Pancreas (tissue), 10 donors: ENCODE measurements around the gene CAPZB. TPM values are rescaled to one million over a fixed set of nuclear protein-coding genes. Genes with fewer than 3 reads are reported as not detected.
A peak's percentile ranks its signal among the peaks of the same experiment; 100 is the strongest.

Experiments
- ATAC-seq, 4 donors: fragments of 200-7000 bp; cut with Tn5 transposase; one replicate each; pipeline versions ENCODE4 v1.8.0 to v1.9.1; 2020; ENCODE audit warnings: mild to moderate bottlenecking in 4 of 4, moderate library complexity in 4 of 4
- DNase-seq, 6 donors: peaks; one replicate each; pipeline ENCODE4 v3.0.0-alpha.2; 2020
- FAIRE-seq: peaks from 2 replicates; lab custom pipeline; 2012; peaks lifted over from hg19 to GRCh38; lab: Jason Lieb, UNC
- H3K27ac ChIP-seq, 4 donors: fragments of 200-600 bp; sonication (generic); 1 replicate in 3 of 4; 2 replicates in 1 of 4; pipeline versions ENCODE4 v1.5.0 to v1.8.0; 2020
- H3K27me3 ChIP-seq, 4 donors: fragments of 200-600 bp; one replicate each; pipeline ENCODE4 v1.8.0; 2021
- H3K36me3 ChIP-seq, 3 donors: fragments of 200-600 bp; sonication (generic) in 1 of 3; one replicate each; pipeline versions ENCODE4 v1.5.0 to v1.8.0; 2020 to 2021
- H3K4me1 ChIP-seq, 3 donors: fragments of 200-600 bp; one replicate each; pipeline ENCODE4 v1.8.0; 2021
- H3K4me3 ChIP-seq, 4 donors: fragments of 200-600 bp; sonication (generic) in 2 of 4; one replicate each; pipeline versions ENCODE4 v1.5.0 to v1.8.0; 2020 to 2021
- H3K9me3 ChIP-seq, 4 donors: fragments of 200-600 bp; one replicate each; pipeline ENCODE4 v1.8.0; 2021
- WGBS, 2 donors: extraction: QIAGEN DNeasy Blood & Tissue Kit; methylation state at CpG; one replicate each; pipeline ENCODE4 v1.1.7; 2013; 5-methylcytosine and 5-hydroxymethylcytosine counted together
- intact Hi-C, 3 donors: fragments of 100-400 bp; cut with DNase I; formaldehyde crosslinking; loops; one replicate each; pipeline versions ENCODE4 v1.11.1 to v1.14.2; 2022
- polyA plus RNA-seq, 2 donors: library from polyadenylated mRNA; stranded (reverse); fragments of 200-250 nt; gene quantifications; one replicate each; pipeline ENCODE4 v1.2.3, GENCODE V29; 2013
- total RNA-seq, 6 donors: library from RNA; stranded (reverse); fragmentation: NEBNext Ultra II Directional in 4 of 6; extraction: Animal tissue kit (Norgen Biotek cat#: 25700) in 4 of 6; gene quantifications; one replicate each; pipeline versions ENCODE4 v1.2.1 to v1.2.4, GENCODE V29; 2021 to 2023
- TF ChIP-seq, protein P1 (sequence below), 4 donors: fragments of 200-600 bp; sonication (generic) in 3 of 4; IDR thresholded peaks; one replicate each; pipeline versions ENCODE4 v1.5.0 to v1.8.0; 2021; ENCODE audit warnings: antibody characterized with exemption in 4 of 4
- donor health status: healthy with polysubstance abuse.
- donor health status: DM: no; HTN: no; CAD: no; lungs with moderate emphysema.
- donor health status: DM: no; HTN: no; CAD: no.
- donor health status: control.
- donor health status: control.
- donor health status: Bipolar disorder and iron deficiency.
- donor health status: DM: yes; HTN: yes; CAD: no.
- donor health status: DM: no; HTN: no; CAD: no.
- donor health status: DM: no; HTN: no; CAD: no.
- donor health status: DM: yes; HTN: yes; CAD: no.

CAPZB gene
- total and polyA plus RNA-seq, 8 donors, result 43.2 to 124 (median 74.9) TPM

DNA sequence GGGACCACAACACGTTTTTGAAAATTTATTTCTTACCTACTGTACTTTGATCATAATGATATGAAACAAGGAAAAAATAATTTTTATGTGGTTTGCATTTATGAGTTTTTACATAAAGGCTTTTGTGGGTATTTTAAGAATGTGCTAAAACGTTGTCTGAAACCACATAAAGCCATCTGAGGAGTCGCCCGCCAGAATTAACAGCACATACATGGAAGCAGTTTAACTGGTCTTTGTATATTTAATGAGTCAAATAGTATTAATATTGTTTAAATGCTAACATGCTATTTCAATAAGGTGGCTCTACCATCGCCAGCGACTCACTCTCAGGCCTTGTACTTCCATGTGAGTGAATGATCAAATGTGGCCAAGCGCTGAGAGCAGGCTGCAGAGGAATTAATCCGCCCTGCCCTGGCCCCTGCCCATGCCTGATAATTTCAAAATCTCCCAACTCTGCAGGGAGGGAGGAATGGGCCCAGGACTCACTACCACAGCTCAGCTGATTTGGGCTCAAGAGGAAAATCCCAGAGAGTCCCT is 123.7 kb downstream of the CAPZB start:
- no peak for DNase-seq
- TF ChIP-seq, protein P1, sequence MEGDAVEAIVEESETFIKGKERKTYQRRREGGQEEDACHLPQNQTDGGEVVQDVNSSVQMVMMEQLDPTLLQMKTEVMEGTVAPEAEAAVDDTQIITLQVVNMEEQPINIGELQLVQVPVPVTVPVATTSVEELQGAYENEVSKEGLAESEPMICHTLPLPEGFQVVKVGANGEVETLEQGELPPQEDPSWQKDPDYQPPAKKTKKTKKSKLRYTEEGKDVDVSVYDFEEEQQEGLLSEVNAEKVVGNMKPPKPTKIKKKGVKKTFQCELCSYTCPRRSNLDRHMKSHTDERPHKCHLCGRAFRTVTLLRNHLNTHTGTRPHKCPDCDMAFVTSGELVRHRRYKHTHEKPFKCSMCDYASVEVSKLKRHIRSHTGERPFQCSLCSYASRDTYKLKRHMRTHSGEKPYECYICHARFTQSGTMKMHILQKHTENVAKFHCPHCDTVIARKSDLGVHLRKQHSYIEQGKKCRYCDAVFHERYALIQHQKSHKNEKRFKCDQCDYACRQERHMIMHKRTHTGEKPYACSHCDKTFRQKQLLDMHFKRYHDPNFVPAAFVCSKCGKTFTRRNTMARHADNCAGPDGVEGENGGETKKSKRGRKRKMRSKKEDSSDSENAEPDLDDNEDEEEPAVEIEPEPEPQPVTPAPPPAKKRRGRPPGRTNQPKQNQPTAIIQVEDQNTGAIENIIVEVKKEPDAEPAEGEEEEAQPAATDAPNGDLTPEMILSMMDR (IDR thresholded peaks at IDR 0.05), result no peak
- WGBS, 2 donors, result 86 to 87% methylated on average over 8 of the region's 8 CpGs
- Histone ChIP-seq H3K36me3 (no peaks in the 10 kb centered on the region), H3K27ac (no peak overlapping the region), H3K4me3 (no peak overlapping the region), H3K4me1 (no peaks in the 10 kb centered on the region), H3K9me3 (no peaks in the 10 kb centered on the region), H3K27me3 (no peaks in the 10 kb centered on the region)
- intact Hi-C loops, result no loop called here
- no peak for FAIRE-seq
- ATAC-seq, result peak in 1 of 4 donors; percentile 7

DNA sequence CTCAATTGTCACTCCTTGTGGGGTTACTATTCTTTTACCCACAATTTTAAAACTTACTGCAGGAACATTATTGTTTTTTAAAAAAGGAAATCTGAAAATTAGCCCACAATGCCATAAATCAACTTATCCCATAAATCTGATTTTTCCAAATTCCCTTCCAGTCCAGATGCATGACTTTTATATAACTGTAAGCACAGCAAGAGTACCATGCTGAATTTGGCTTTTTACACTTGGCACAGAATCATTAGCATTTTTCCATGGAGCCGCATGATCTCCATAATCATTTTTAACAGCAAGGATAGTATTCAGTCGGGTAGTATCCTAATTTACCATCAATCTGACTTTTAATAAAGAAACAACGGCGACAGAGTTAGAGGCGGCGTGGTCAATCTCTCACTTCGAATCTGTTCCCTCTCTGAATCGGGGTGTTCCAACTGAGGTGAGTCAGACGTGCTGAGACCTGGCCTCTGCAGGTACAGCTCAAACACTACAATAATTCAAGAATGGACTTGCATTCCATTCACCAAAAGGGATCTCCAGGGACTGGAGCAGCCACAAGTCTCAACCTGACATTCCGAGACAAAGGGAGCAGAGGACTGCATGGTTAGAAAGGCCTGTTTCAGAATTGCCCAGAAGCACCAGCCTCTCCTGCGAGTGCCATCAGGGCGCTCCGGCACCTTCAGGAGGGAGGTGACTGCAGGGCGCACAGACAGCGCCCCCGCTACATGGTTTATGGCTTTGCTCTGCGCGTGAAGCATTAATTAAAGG is 124.3 kb downstream of the CAPZB start:
- FAIRE-seq, result no peak
- peak in 1 of 4 donors; percentile 15 for ATAC-seq
- TF ChIP-seq, protein P1 (IDR thresholded peaks at IDR 0.05), result no peak

DNA sequence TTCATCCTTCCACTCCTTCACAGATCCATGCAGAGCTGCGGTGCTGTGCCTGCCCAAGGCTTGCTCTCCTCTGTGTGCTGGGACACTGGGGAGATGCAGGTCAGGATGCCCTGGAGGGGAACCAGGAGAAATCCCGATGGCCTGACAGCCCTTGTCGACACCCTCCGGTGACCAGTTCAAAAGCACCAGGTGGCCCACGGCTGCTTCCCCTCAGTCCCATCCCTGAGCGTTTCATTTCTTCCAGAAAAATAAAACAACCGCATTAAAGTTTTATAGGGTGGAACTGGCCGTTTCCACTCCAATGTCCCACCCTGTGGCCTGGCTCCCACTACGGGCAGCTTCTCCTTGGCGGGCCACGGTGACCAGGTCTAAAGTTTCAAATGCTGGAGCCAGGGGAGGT is 124.9 kb downstream of the CAPZB start:
- H3K27me3 ChIP-seq, result no peaks in the 10 kb centered on the region
- H3K9me3 ChIP-seq, result no peaks in the 10 kb centered on the region
- FAIRE-seq (no peak), ATAC-seq (no peak), DNase-seq (no peak)
- no peaks in the 10 kb centered on the region for H3K4me1 ChIP-seq
- TF ChIP-seq, protein P1 (IDR thresholded peaks at IDR 0.05), result no peak
- WGBS, 2 donors, result 84 to 90% methylated on average over 11 of the region's 11 CpGs
- H3K27ac ChIP-seq, result no peak overlapping the region
- H3K36me3 ChIP-seq, result peaks cover 0 to 11% (median 2%) of the 10 kb centered on the region in 3 donors
- intact Hi-C loops, result no loop called here
- no peak overlapping the region for H3K4me3 ChIP-seq

More for the DNA sequence above, 124.3 kb downstream of the CAPZB start:
- no peaks in the 10 kb centered on the region for H3K27me3 ChIP-seq
- DNase-seq, result no peak
- peaks cover 0 to 5% (median under 1%) of the 10 kb centered on the region in 3 donors for H3K36me3 ChIP-seq
- intact Hi-C loops, result no loop called here
- H3K4me1 ChIP-seq, result no peaks in the 10 kb centered on the region
- WGBS, 2 donors, result 87 to 93% methylated on average over 18 of the region's 18 CpGs
- no peaks in the 10 kb centered on the region for H3K9me3 ChIP-seq
- H3K4me3 ChIP-seq, result no peak overlapping the region
- no peak overlapping the region for H3K27ac ChIP-seq

DNA sequence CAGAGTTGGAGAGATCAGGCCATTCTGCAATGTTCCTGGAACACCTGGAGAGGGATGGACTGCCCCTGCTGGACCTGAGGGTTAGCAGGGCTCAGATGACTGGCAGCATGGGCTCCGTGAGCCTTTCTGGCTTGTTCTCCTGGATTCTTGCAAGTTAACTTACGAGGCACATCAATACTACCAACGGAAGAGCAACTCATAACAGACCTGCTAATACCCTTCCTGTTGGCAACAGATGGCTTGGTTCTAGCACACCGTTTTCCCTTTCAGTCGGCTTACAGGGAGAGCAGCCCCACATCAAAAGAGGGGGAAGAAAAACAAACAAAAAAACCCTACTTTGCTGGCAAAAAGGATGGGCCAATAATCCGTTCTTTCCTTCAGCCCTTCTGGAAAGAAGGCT is 125.3 kb downstream of the CAPZB start:
- H3K36me3 ChIP-seq, result peaks cover 0 to 12% (median 2%) of the 10 kb centered on the region in 3 donors
- DNase-seq (no peak), ATAC-seq (no peak), FAIRE-seq (no peak)
- intact Hi-C loops, result no loop called here
- 69 to 77% methylated on average over 6 of the region's 6 CpGs for WGBS, 2 donors
- TF ChIP-seq, protein P1 (IDR thresholded peaks at IDR 0.05), result no peak
- H3K4me3 ChIP-seq, result no peak overlapping the region
- no peaks in the 10 kb centered on the region for H3K9me3 ChIP-seq
- no peaks in the 10 kb centered on the region for H3K27me3 ChIP-seq
- no peaks in the 10 kb centered on the region for H3K4me1 ChIP-seq
- H3K27ac ChIP-seq, result no peak overlapping the region

DNA sequence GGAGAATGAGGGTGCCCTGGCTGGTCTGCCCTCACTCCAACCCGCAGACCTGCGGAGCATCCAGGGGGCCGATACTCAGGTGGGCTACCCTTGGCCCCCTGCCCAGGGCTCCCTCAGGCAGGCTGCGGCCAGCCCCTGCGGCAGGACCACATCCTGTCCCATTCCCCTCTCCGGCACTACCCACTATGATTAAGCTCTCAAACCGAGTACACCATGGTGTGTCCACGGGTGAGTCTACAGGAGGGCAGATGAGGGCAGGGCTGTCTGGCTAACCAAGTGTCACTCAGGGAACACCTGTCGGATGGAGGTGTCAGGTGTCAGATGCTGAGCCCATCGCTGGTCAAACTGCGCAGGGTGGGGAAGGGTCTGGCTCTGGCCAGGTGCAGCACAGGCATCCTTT is 126.0 kb downstream of the CAPZB start:
- no peak for ATAC-seq
- intact Hi-C loops, result no loop called here
- no peak for FAIRE-seq
- TF ChIP-seq, protein P1 (IDR thresholded peaks at IDR 0.05), result no peak
- no peaks in the 10 kb centered on the region for H3K9me3 ChIP-seq
- WGBS, 2 donors, result 82 to 90% methylated on average over 11 of the region's 11 CpGs
- peak in 1 of 6 donors; percentile 19 for DNase-seq
- no peak overlapping the region for H3K4me3 ChIP-seq
- peaks cover 0 to 12% (median 2%) of the 10 kb centered on the region in 3 donors for H3K36me3 ChIP-seq
- H3K27ac ChIP-seq, result no peak overlapping the region
- no peaks in the 10 kb centered on the region for H3K27me3 ChIP-seq
- no peaks in the 10 kb centered on the region for H3K4me1 ChIP-seq
